GM19438 (cell line): ENCODE measurements around the gene HORMAD2.
"Not testable (repeated sequence)": the region's sequence is repeated elsewhere in the genome, so short reads cannot be mapped to it uniquely, and the experiment has no call there.

Experiments used
- ATAC-seq: cut with Tn5 transposase; IDR thresholded peaks from one replicate; pipeline ENCODE4 v1.9.1; 2021; ENCODE audit warnings: low read depth; ENCODE audit not compliant: unreplicated experiment

The HORMAD2 gene

GRCh38 chr22:30054764-30055069 is 25.5 kb upstream of the HORMAD2 start:
- no peak for ATAC-seq

DNA sequence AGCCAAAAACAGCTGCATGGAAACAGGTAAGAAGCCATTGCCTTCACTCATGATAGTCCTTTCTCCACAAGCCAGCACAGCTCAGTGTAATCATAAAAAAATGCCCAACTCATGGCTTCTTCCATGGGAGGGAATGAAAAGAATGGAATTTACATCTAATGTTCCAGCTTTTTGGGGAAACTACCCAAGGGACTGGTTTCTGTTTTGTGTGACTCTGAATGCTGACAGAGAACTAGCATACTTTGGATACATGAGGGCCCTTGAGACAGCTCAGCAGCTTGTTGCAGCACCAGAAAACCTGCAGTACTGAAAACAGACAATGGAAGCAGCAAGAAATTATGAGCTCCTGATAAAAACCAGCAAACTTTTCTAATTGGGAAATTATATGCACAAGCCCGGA is 24.2 kb upstream of the HORMAD2 start:
- no peak for ATAC-seq

- ATAC-seq: no peak
Observed at GRCh38 chr22:30057375-30057774, 22.9 kb upstream of the HORMAD2 start.

GRCh38 chr22:30059346-30060020 is 20.8 kb upstream of the HORMAD2 start:
- ATAC-seq: not testable (repeated sequence)

DNA sequence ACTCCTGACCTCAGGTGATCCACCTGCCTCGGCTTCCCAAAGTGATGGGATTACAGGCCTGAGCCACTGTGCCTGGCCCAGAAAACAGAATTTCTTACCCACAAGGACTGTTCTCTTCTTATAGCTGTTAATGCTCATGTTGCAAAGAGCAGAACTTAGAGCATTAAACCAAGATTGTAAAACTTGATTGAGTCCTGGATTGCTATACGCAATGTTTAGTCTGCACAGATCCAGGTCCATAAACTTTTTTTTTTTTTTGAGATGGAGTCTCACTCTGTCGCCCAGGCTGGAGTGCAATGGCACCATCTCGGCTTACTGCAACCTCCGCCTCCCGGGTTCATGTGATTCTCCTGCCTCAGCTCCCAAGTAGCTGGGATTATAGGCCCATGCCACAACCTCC is 19.2 kb upstream of the HORMAD2 start:
- ATAC-seq: not testable (repeated sequence)

DNA sequence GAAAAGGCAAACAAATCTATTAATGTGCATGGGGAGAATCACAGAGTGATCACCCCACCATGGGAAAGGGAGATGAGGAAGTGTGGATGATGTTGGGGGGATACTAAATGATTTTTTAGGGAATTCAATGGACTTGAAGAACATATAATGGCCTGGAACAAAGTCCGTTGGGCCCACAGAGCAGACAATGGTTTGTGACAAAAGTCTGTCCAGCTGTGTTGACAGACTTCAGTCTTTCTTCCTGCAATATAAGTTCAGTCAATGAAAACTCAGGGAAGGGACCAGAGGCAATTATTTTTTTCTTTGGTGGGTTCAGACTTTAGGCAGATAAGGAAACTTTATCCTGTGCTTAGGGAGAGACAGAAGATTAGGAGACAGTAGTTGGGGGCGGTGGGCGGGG is 18.0 kb upstream of the HORMAD2 start:
- no peak for ATAC-seq

GRCh38 chr22:30062950-30063349 is 17.3 kb upstream of the HORMAD2 start:
- no peak for ATAC-seq

DNA sequence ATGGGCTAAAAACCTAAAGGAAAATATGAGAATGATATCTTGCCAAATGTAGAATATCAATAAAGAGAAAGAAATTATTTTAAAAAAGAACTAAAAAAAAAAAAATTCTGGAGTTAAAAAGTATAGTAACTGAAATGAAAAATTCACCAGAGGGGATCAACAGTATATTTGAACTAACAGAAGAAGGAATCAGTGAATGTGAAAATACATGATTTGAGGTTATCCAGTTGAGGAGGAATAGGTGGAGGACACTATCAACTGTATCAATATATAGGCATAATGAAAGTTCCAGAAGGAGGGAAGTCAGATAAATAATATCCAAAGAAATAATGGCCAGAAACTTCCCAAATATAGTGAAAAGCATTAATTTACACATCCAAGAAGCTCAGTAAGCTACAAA is 16.1 kb upstream of the HORMAD2 start:
- no peak for ATAC-seq

DNA sequence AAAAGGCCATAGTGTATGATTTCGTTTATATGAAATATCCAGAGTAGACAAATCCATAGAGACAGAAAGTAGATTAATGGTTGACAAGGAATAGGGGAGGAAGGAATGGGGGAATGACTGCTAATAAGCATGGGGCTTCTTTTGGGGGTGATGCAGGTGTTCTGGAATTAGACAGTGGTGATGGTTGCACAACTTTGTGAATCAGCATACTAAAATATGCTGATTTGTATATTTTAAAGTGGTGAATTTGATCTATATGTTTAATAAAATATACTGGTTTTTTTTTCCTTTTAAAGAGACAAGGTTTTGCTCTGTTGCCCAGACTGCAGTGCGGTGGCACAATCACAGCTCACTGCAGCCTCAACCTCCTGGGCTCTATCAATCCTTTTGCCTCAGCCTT is 6.5 kb upstream of the HORMAD2 start:
- ATAC-seq: no peak

GRCh38 chr22:30074147-30074546 is 6.1 kb upstream of the HORMAD2 start:
- ATAC-seq: no peak

DNA sequence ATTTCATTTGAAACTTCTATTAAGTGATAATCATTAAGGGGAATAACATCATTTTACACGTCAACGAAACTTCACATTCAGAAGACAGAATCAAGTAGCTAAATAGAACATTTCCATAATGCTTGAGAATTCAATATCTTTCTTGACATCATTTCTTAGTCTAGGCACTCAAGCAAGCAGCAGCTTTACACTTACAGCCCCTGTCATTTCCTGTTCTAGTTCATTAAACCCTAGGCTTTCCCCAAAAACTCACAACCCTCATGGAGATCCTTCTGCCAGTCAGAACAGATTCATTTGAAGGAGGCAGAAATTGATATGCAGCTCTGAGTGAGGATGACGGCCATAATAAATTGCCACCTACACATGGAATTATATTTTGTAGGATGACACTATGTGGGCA is 5.3 kb upstream of the HORMAD2 start:
- ATAC-seq: no peak

- no peak for ATAC-seq
Observed at GRCh38 chr22:30077279-30077880, 2.9 kb upstream of the HORMAD2 start.

- no peak for ATAC-seq
Observed at GRCh38 chr22:30078320-30079311, 1.6 kb upstream of the HORMAD2 start.

GRCh38 chr22:30080805-30081204 is 541 bp downstream of the HORMAD2 start:
- no peak for ATAC-seq

GRCh38 chr22:30086496-30086895 is 6.2 kb downstream of the HORMAD2 start:
- ATAC-seq: no peak

DNA sequence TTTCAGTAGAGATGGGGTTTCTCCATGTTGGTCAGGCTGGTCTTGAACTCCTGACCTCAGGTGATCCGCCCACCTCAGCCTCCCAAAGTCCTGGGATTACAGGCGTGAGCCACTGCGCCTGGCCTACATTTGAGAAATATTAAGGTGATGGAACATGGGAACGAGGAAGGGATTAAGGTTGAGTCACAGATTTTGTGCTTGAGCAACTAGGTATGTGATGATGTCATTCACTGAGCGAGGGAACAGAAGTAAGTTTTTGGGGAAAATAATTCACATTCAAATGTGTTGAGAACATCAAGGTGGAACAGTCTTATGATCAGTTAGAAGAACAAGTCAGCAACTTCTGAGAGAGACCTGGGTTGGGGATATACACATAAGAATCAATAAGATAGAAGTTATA is 6.8 kb downstream of the HORMAD2 start:
- not testable (repeated sequence) for ATAC-seq

GRCh38 chr22:30087611-30088010 is 7.3 kb downstream of the HORMAD2 start:
- no peak for ATAC-seq

DNA sequence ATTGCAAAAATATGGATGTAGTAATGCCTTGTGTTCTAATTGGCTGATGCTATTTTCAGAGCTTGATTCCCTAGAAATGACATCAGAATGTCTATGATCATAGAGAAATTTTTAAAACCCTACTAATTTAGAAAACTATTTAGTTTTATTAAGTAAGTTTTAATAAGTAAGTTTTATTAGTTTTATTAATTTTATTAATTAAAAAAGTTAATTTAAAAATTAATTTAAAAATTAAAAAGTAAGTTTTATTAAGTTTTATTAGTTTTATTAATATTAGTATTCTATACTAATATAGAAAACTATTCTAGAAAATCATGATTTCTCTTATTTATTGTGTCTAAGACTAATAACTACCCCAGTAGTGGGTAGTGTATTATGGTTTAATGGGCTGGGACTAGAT is 8.2 kb downstream of the HORMAD2 start:
- no peak for ATAC-seq

GRCh38 chr22:30089655-30089974 is 9.4 kb downstream of the HORMAD2 start:
- no peak for ATAC-seq

DNA sequence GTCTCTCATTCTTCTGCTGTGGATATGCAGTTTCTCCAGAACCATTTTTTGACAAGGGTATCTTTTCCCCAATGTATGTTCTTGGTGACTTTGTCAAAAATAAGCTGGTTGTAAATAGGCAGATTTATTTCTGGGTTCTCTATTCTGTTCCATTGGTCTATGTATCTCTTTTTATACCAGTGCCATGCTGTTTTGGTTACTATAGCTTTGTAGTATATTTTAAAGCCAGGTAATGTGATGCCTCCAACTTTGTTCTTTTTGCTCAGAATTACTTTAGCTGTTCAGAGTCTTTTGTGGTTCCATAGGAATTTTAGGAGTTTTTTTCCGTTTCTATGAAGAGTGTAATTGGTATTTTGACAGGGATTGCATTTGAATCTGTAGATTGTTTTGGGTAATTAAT is 12.4 kb downstream of the HORMAD2 start:
- ATAC-seq: no peak

DNA sequence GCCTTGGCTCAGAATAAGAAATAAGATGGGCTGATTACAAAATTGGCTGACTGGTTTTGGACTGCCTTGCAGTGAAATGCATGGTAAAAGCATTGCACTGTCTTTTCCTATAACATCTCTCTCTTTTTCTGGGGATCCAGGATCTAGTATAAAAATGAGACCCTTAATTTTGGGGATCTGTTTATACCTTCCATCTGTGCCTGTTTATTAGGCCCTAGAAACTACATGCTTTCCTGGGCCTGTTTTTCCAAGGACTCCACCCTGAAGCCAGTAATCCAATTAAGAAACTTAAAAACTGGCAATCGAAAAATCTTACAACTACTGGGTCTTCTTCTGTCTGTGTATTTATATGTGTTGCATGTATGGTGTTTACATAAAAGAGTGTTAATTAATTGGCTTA is 14.5 kb downstream of the HORMAD2 start:
- no peak for ATAC-seq

- no peak for ATAC-seq
Observed at GRCh38 chr22:30097861-30098260, 17.6 kb downstream of the HORMAD2 start.
